ENCODE measurements around the gene MTCL1.

MTCL1 gene

GRCh38 chr18:8705238-8705960 is at the start of gene MTCL1:
Gene MTCL1 (plus strand): TSS chr18:8705556. CDS start chr18:8705661, 105 bp downstream.
- in situ Hi-C loops (cut with HindIII; ENCODE audit: low sequenced_read_pairs), result no loop called here

- in situ Hi-C loops (cut with HindIII; ENCODE audit: low sequenced_read_pairs), result no loop called here
Observed at GRCh38 chr18:8656232-8656631, 49.1 kb upstream of the MTCL1 start.

DNA sequence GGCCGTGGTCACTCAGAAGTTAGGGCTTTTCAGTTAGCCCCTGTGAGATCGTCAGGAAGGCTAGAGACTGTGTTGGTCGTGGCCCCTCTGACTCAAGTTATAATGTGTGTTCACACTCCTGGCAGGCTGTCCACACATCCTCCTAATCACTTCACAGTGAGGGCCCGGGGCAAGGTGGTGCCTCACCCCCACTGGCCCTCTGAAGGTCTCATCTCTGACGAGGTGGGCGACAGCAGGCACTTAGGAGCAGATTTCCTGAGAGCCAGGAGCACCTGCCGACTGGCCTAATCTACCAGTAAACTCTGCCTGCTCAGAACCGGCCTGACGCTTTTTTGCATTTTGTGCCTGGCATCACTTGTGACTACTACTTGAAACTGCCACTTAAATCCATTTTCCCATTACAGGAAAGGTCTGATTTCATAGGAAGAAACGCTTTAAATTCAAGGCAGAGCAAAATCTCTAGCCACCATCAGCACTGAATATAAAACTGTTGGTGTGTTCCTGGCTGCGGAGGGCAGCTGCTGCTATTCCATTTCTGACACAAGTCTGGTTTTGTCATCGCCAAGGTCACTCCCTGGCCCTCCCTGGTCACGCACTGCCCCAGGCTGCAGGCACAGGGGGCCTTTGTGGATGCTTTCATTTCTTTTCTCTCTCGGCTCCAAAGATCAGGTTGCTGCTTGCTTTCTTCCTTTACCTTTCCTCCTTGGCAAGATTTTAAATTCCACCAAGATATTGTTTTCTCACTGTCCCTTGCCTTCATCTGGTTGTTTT is 48.1 kb upstream of the MTCL1 start:
- in situ Hi-C loops (cut with HindIII; ENCODE audit: low sequenced_read_pairs), result no loop called here

DNA sequence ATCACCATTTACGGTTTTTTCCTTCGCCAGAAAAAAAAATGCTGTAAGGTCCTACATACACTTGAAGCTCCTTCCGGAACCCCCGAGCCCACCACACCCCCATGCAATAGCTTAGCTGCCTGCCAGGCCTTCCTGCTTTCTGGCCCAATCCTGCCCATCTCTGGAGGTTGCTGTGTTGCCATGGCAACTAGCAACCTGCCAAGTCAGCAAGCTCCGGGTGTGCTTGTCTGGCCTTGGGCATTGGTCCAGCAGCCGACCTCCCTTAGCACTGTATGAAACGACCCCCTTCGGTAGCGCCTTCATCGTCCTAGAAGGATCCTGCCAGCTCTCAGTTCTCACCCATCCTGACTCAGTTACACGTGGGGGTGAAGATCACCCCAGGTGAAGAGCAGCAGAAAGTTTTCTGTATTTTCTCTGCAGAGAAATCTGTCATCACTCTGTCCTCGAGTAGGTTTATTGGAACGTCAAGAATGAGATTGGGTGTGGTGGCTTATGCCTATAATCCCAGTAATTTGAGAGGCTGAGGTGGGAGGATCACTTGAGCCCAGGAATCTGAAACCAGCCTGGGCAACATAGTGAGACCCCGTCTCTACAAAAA is 47.4 kb upstream of the MTCL1 start:
- in situ Hi-C loops (cut with HindIII; ENCODE audit: low sequenced_read_pairs), result no loop called here

DNA sequence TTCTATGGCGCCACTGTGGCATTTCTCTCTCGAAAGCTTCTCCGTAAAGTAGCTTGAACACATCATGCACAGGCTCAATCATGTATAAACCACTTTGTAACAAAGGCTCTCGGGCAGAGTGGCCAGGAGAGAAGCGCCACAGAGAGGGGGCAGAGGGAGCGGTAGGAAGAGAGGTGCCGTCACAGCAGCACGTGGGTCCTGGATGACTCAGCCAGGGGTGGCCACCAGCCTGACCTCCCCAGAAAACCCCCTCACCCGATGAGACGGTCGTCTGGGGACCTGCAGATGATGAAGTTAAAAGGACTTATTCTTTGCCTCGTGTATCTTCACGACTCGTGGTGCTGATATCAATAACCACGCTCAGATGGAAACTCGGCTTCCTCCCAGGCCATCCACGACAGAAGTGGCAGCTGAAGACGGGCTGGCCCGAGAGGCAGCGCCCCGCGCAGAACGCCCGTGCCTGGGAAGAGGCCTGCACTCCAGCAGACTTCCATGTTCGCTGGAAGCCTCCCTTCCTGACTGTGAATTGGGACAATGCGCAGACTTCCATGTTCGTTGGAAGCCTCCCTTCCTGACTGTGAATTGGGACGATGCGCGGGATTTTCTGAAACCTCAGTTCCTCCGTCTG is 46.4 kb upstream of the MTCL1 start:
- in situ Hi-C loops (cut with HindIII; ENCODE audit: low sequenced_read_pairs), result no loop called here

DNA sequence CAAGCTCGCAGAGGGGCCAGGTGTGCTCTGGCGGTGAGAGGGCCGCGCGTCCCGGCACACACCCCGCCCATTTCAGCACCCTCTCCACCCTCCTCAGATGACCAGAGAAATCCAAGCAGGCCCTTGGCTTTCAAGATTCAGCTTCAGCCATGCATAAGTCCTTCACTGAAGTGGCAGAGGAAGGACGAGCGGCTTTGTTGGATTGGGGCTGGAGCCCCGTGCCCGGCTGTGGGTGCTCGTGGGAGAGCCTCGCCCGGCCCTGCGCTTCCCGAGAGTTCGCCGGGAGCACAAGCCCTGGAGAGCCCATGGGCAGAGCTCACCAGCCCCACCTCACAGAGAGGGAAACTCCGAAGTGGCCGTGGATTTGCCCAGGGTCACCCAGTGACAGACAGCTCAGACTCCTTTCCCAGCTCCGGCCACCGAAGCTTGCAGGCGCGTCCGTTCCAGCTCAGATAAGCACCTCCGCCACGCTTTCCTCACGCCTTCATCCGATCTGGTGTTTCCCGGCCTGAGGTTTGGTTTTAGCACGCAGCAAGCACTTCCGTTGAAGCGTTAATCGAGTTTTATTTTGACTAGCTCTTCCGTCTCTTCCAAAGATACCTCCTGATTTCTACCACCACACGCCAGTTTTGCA is 45.6 kb upstream of the MTCL1 start:
- in situ Hi-C loops (cut with HindIII; ENCODE audit: low sequenced_read_pairs), result no loop called here

- in situ Hi-C loops (cut with HindIII; ENCODE audit: low sequenced_read_pairs), result no loop called here
Observed at GRCh38 chr18:8660316-8660715, 45.0 kb upstream of the MTCL1 start.

DNA sequence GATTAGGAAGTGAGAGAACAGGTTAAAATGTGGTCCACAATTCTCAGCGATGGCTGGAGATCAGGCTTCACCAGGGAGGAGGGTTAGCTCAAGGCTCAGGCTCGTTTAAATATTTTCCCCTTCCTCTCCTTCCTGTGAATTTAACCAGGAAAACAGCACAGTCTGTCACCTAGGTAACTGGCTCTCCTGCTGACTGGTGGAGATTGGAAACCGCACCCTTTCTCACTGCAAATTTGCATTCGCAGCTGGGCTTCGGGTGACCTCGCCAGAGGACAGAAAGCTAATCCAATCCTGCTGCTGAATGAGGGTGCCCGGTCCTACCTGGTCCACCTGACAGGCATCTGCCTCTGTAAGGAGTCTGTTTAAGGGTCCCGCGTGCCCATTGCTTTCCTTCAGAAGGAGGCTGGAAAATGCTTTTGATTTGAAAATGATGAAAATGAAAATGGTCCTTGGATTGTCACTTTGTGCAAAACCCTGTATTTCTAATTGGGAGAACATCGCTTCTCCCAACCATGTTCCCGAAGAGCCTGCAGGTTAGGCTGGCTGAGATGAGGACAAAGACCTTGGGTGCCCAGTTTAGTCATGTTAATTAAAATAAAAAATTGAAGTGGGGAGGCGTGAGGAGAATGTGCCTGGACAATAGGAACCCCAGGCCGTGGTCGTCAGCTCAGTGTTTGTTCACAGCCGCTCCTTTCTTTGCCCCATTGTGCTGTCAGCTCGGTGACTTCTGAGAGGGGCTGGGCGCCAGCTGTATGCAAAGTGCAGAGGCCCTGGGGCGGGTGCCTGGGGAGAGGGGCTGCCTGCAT is 43.4 kb upstream of the MTCL1 start:
- in situ Hi-C loops (cut with HindIII; ENCODE audit: low sequenced_read_pairs), result no loop called here

- in situ Hi-C loops (cut with HindIII; ENCODE audit: low sequenced_read_pairs), result no loop called here
Observed at GRCh38 chr18:8662560-8663255, 42.6 kb upstream of the MTCL1 start.

DNA sequence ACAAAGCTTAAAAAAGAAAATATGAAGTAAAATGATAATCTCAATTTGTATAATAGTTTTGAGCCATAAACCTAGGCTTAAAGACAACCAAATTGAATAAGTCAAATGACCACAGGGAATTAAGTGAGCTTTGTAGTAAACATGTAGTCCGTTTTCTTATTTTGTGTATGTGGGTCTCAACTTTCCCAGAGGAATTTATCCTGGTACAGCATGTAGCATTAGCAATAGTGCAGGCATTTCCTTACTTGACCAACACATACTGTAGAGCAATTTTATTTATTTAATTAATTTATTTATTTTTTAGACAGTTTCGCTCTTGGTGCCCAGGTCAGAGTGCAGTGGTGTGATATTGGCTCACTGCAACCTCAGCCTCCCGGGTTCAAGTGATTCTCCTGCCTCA is 37.5 kb upstream of the MTCL1 start:
- in situ Hi-C loops (cut with HindIII; ENCODE audit: low sequenced_read_pairs), result no loop called here

DNA sequence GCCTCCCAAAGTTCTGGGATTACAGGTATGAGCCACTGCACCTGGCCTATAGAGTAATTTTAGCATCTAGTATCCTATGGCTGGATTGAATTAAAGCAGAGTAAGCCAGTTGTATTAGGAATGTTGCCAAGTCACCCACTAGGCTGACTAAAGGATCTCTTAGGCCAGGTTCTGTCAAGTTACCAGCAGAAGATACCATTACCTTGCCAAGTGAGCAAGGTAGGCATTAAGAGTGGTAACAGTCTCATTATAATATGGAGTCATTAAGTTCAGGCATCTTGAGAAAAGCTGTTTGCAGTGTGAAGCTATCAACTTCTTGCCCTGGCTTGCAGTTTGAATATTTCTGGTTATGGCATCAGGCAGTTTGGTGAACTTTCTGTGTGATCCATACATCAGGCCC is 37.0 kb upstream of the MTCL1 start:
- in situ Hi-C loops (cut with HindIII; ENCODE audit: low sequenced_read_pairs), result no loop called here

DNA sequence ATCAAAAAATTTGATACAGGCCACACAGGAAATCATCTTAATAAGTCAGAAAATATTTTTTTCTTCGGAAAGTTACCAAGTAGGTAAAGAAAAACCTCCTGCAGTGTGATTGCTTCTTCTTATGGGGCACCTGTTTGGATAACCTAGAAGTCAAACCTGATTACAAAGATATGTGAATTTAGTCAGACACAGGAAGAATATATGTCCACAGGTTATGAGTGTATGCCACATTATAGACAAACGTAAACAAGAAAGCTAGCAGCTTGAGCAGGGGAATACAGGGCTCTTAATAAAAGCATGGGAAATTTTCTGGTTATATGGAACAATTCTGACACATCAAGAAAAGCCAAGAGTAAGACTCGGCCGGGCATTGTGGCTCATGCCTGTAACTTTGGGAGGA is 35.8 kb upstream of the MTCL1 start:
- in situ Hi-C loops (cut with HindIII; ENCODE audit: low sequenced_read_pairs), result no loop called here

GRCh38 chr18:8673256-8674209 is 31.8 kb upstream of the MTCL1 start:
- in situ Hi-C loops (cut with HindIII; ENCODE audit: low sequenced_read_pairs), result no loop called here

DNA sequence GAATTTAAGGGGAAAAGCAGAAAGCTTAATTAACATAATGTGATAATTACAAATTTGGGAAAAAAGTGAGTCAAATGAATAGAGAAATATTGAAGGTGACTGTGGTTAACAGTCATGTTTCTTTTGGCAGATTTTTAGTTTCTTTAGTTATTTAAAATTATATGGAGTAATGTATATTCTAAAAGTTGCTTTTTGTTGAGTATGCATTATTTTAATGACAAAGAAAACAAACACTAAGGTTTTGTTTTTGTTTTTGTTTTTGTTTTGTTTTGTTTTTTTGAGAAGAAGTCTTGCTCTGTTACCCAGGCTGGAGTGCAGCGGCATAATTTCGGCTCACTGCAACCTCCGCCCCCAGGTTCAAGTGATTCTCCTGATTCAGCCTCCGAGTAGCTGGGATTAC is 30.3 kb upstream of the MTCL1 start:
- in situ Hi-C loops (cut with HindIII; ENCODE audit: low sequenced_read_pairs), result loop anchor here (25.0 kb wide), 1 partner anchor 312 kb away; no protein-coding TSS in a partner anchor

DNA sequence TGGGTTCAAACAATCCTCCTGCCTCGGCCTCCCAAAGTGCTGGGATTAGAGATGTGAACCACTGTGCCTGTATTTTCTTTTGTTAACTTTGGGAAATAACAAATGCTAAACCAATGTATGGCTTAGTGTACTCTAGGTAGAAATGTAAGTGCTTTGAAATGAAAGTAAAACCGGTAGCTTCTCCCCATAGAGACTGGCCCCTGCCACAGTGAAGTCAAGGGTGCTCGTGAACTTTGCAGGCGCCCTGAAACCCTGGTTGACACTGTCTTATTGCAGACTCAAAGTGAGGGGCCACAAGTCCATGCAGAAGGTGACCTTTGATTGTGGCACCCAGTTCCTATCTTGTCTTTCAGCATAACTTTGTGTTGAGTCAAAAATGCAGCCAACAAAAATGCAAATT is 24.2 kb upstream of the MTCL1 start:
- in situ Hi-C loops (cut with HindIII; ENCODE audit: low sequenced_read_pairs), result loop anchor here (25.0 kb wide), 1 partner anchor 306 kb away; no protein-coding TSS in a partner anchor

- in situ Hi-C loops (cut with HindIII; ENCODE audit: low sequenced_read_pairs), result loop anchor here (25.0 kb wide), 1 partner anchor 303 kb away; no protein-coding TSS in a partner anchor
Observed at GRCh38 chr18:8684577-8684976, 20.8 kb upstream of the MTCL1 start.

- in situ Hi-C loops (cut with HindIII; ENCODE audit: low sequenced_read_pairs), result loop anchor here (25.0 kb wide), 1 partner anchor 302 kb away; no protein-coding TSS in a partner anchor
Observed at GRCh38 chr18:8685141-8685913, 20.0 kb upstream of the MTCL1 start.

DNA sequence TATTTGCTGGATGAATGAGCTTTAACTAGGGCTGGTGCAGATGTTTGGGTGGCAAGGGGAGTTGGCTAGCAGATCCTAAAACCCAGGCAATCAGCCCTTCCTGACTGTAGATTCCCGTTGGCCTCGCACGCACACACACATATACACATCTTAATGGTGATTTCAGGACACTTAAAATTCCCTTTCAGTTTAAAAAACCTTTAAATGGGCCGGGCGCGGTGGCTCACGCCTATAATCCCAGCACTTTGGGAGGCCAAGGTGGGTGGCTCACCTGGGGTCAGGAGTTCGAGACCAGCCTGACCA is 19.5 kb upstream of the MTCL1 start:
- in situ Hi-C loops (cut with HindIII; ENCODE audit: low sequenced_read_pairs), result loop anchor here (25.0 kb wide), 1 partner anchor 301 kb away; no protein-coding TSS in a partner anchor
